Activated naive CD4-positive, alpha-beta T cell treated with Interleukin-2 at 50 U/mL for 16 hours (primary cell): ENCODE results near the gene VSIG10L2.
"Not testable (repeated sequence)": the region's sequence is repeated elsewhere in the genome, so short reads cannot be mapped to it uniquely, and the experiment has no call there.

Experiments used
- DNase-seq: peaks from one replicate; pipeline ENCODE4 v3.0.0-alpha.2; 2020

The VSIG10L2 gene

GRCh38 chr11:125971618-125972017 is 25.8 kb downstream of the VSIG10L2 start:
- DNase-seq = no peak

GRCh38 chr11:125974284-125974683 is 28.4 kb downstream of the VSIG10L2 start:
- DNase-seq = no peak

GRCh38 chr11:125975634-125976033 is 29.8 kb downstream of the VSIG10L2 start:
- no peak for DNase-seq

GRCh38 chr11:125976156-125976555 is 30.3 kb downstream of the VSIG10L2 start:
- DNase-seq = no peak

- no peak for DNase-seq
Measured at GRCh38 chr11:125977333-125977732, 31.5 kb downstream of the VSIG10L2 start.

GRCh38 chr11:125978181-125978716 is 32.4 kb downstream of the VSIG10L2 start:
- no peak for DNase-seq

- no peak for DNase-seq
Measured at GRCh38 chr11:125978778-125979407, 33.0 kb downstream of the VSIG10L2 start.

GRCh38 chr11:125979511-125979910 is 33.7 kb downstream of the VSIG10L2 start:
- no peak for DNase-seq

- DNase-seq = no peak
Measured at GRCh38 chr11:125980436-125980835, 34.6 kb downstream of the VSIG10L2 start.

GRCh38 chr11:125982348-125982730 is 36.5 kb downstream of the VSIG10L2 start:
- DNase-seq = no peak

- not testable (repeated sequence) for DNase-seq
Measured at GRCh38 chr11:125985956-125986355, 40.1 kb downstream of the VSIG10L2 start.

- DNase-seq = no peak
Measured at GRCh38 chr11:125987066-125987641, 41.3 kb downstream of the VSIG10L2 start.

- DNase-seq = no peak
Measured at GRCh38 chr11:125990244-125990643, 44.4 kb downstream of the VSIG10L2 start.

- no peak for DNase-seq
Measured at GRCh38 chr11:125992893-125993292, 47.0 kb downstream of the VSIG10L2 start.

GRCh38 chr11:125994509-125994908 is 48.7 kb downstream of the VSIG10L2 start:
- no peak for DNase-seq

- peak; percentile 40 for DNase-seq
Measured at GRCh38 chr11:125995313-125995712, 49.5 kb downstream of the VSIG10L2 start.

- no peak for DNase-seq
Measured at GRCh38 chr11:125998267-125998666, 52.4 kb downstream of the VSIG10L2 start.

- no peak for DNase-seq
Measured at GRCh38 chr11:125999234-125999880, 53.5 kb downstream of the VSIG10L2 start.

GRCh38 chr11:126002181-126002580 is 56.3 kb downstream of the VSIG10L2 start:
- DNase-seq = no peak
